HEK293T (cell line): Measurements from ENCODE around the gene C4orf54.

Experiments used
- CTCF ChIA-PET: fragments of 350-600 bp; formaldehyde crosslinking; extraction: SDS; loops from one replicate; lab custom pipeline; 2021; ENCODE audit warnings: antibody characterized with exemption, inconsistent platforms; lab: Yijun Ruan, JAX
- POLR2A ChIA-PET: fragments of 350-600 bp; formaldehyde crosslinking; extraction: SDS; loops from one replicate; lab custom pipeline; 2020; ENCODE audit warnings: antibody characterized with exemption, inconsistent platforms; lab: Yijun Ruan, JAX
- DNase-seq: peaks from one replicate; pipeline ENCODE4 v3.0.0; 2012; ENCODE audit warnings: mixed read lengths; ENCODE audit errors: extremely low spot score
- ARNT ChIP-seq: fragments of 450-650 bp; IDR thresholded peaks from 2 replicates; pipeline ENCODE4 v1.6.1; 2017; ENCODE audit warnings: mild to moderate bottlenecking
- BHLHE40 ChIP-seq: fragments of 450-650 bp; IDR thresholded peaks from 2 replicates; pipeline ENCODE4 v1.6.1; 2016; ENCODE audit warnings: mild to moderate bottlenecking, moderate library complexity, borderline replicate concordance
- CTBP1 ChIP-seq: fragments of 450-650 bp; IDR thresholded peaks from 2 replicates; pipeline ENCODE4 v1.6.1; 2016; ENCODE audit warnings: borderline replicate concordance
- ELF4 ChIP-seq: fragments of 450-650 bp; IDR thresholded peaks from 2 replicates; pipeline ENCODE4 v1.6.1; 2017; ENCODE audit warnings: antibody characterized with exemption
- FOXA1 ChIP-seq: fragments of 450-650 bp; IDR thresholded peaks from 2 replicates; pipeline ENCODE4 v1.6.1; 2016; ENCODE audit warnings: mild to moderate bottlenecking
- FOXK2 ChIP-seq: fragments of 450-650 bp; IDR thresholded peaks from 2 replicates; pipeline ENCODE4 v1.6.1; 2016; ENCODE audit warnings: mild to moderate bottlenecking
- FOXM1 ChIP-seq: fragments of 450-650 bp; IDR thresholded peaks from 2 replicates; pipeline ENCODE4 v1.6.1; 2017; ENCODE audit warnings: mild to moderate bottlenecking, borderline replicate concordance
- HDGF ChIP-seq: fragments of 450-650 bp; IDR thresholded peaks from 2 replicates; pipeline ENCODE4 v1.6.1; 2017; ENCODE audit warnings: antibody characterized with exemption, borderline replicate concordance
- L3MBTL2 ChIP-seq: fragments of 450-650 bp; conservative IDR thresholded peaks from 2 replicates; pipeline ENCODE4 v1.6.1; 2016; ENCODE audit warnings: mild to moderate bottlenecking
- LEF1 ChIP-seq: fragments of 450-650 bp; IDR thresholded peaks from 2 replicates; pipeline ENCODE4 v1.6.1; 2017; ENCODE audit warnings: mild to moderate bottlenecking, borderline replicate concordance
- NFRKB ChIP-seq: fragments of 450-650 bp; IDR thresholded peaks from 2 replicates; pipeline ENCODE4 v1.6.1; 2016; ENCODE audit warnings: mild to moderate bottlenecking, moderate library complexity
- SP1 ChIP-seq: fragments of 450-650 bp; IDR thresholded peaks from 2 replicates; pipeline ENCODE4 v1.6.1; 2017
- SUZ12 ChIP-seq: fragments of 450-650 bp; IDR thresholded peaks from 2 replicates; pipeline ENCODE4 v1.6.1; 2016; ENCODE audit warnings: mild to moderate bottlenecking
- TARDBP ChIP-seq: fragments of 450-650 bp; IDR thresholded peaks from 2 replicates; pipeline ENCODE4 v1.6.1; 2016
- ZNF384 ChIP-seq: fragments of 450-650 bp; IDR thresholded peaks from 2 replicates; pipeline ENCODE4 v1.6.1; 2016
- TF ChIP-seq, protein P1 (sequence below): fragments of 450-650 bp; IDR thresholded peaks from 2 replicates; pipeline ENCODE4 v1.6.1; 2016

C4orf54 gene

DNA sequence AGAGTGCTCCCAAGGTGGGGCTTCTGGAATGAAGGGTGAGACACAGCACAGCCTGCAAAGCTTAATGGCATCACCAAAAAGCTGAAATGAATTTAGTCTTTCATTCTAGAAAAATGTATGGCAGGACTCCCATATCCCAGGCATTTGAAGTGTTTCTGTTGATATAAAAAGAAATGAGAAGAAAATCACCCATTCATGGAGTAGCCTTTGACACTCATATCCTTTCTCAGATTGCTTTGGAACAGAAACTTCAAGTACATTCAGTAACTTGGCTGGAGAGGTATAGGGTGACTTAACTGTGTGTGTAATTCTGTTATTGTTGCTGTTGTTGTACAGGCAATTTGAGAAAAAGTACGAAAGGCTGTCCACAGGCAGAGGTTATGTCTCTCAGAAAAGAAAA, 35.3 kb downstream of the C4orf54 start:
- TF ChIP-seq ZNF384, result no peak
- no peak for TF ChIP-seq FOXA1
- TF ChIP-seq FOXK2, result no peak
- TF ChIP-seq ELF4, result no peak
- TF ChIP-seq LEF1, result no peak
- no peak for TF ChIP-seq BHLHE40
- no peak for TF ChIP-seq HDGF
- no peak for TF ChIP-seq FOXM1
- TF ChIP-seq SUZ12, result no peak
- no peak for TF ChIP-seq TARDBP
- TF ChIP-seq, protein P1, sequence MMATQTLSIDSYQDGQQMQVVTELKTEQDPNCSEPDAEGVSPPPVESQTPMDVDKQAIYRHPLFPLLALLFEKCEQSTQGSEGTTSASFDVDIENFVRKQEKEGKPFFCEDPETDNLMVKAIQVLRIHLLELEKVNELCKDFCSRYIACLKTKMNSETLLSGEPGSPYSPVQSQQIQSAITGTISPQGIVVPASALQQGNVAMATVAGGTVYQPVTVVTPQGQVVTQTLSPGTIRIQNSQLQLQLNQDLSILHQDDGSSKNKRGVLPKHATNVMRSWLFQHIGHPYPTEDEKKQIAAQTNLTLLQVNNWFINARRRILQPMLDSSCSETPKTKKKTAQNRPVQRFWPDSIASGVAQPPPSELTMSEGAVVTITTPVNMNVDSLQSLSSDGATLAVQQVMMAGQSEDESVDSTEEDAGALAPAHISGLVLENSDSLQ, result no peak
- no peak for TF ChIP-seq L3MBTL2
- DNase-seq, result no peak
- CTCF ChIA-PET, result no interaction called here
- POLR2A ChIA-PET, result no interaction called here

DNA sequence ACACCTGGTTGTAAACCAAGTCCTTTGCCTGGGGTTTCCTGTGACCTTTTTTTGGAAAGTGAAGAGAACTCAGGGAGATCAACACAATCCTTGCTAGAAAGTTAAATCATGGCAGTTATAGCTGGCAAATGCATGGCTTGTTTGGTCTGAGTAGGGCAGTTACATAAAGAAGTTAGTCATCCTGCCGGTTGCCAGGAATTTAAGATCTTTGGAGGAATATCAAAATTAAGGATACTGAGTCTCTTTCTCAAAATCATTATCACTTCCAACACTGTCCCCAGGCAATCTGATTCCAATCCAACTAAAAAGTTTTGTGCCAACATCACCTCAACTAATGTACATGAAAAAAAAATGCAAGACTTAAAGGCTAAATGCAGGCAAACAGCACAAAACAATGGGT, 40.3 kb downstream of the C4orf54 start:
- POLR2A ChIA-PET, result no interaction called here
- DNase-seq, result no peak
- CTCF ChIA-PET, result no interaction called here
- TF ChIP-seq ZNF384, result no peak
- no peak for TF ChIP-seq ELF4
- TF ChIP-seq L3MBTL2, result no peak
- TF ChIP-seq LEF1, result no peak
- TF ChIP-seq, protein P1, result no peak
- TF ChIP-seq NFRKB, result no peak
- no peak for TF ChIP-seq TARDBP
- TF ChIP-seq FOXK2, result no peak
- no peak for TF ChIP-seq BHLHE40
- TF ChIP-seq FOXM1, result no peak
- TF ChIP-seq FOXA1, result no peak

DNA sequence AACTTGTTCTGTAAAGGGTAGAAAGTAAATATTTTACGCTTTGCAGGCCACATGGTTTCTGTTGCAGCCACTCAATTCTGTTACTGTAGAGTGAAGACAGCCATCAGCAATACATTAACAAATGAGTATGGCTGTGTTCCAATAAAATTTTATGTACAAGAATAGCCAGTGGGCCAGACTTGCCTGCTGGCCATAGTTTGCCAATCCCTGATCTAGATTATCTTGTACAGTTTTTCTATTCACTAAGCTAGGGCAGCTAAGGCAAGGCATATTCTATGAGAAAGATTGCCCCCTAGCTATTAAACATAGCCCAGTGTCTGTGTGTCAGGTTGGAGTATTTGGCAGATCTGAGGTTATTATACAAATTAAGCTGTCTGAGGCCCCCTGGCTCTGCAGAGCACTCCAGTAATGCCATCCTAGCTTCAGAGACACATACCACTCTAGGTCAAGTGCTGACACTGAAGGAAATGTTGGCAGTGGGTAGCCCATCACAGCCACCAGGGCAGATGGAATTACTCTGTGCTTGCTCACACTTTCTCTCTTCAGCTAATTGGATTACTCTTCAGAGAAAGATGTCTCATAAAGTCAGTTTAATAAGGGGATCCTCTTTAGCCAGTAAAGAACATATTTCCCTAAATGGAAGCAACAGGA, 42.3 kb downstream of the C4orf54 start:
- POLR2A ChIA-PET, result no interaction called here
- no peak for DNase-seq
- TF ChIP-seq BHLHE40 (no peak), SP1 (no peak), ARNT (no peak), NFRKB (no peak), LEF1 (no peak), FOXM1 (no peak), TARDBP (no peak), L3MBTL2 (no peak), CTBP1 (no peak), FOXA1 (no peak), ZNF384 (no peak), HDGF (no peak), FOXK2 (no peak), SUZ12 (no peak)
- TF ChIP-seq, protein P1, result no peak
- CTCF ChIA-PET, result no interaction called here

DNA sequence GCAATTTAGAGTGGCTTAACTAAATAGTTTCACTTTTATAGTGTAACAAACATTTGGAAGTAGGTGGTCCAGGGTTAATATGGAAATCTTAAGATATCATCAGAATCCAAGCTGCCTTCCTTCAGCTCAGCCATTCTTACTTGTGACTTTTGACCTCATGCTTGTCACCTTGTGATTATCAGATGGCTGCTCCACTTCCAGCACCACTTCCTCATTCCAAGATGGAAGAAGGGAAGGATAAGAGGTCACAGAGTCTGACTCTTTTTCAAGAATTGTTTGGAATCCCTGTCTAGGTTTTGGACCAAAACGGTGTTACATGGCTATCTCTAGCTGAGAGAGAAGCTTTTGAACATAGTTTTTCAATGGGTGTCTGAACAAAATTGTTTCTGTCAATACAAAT, 43.1 kb downstream of the C4orf54 start:
- CTCF ChIA-PET, result no interaction called here

DNA sequence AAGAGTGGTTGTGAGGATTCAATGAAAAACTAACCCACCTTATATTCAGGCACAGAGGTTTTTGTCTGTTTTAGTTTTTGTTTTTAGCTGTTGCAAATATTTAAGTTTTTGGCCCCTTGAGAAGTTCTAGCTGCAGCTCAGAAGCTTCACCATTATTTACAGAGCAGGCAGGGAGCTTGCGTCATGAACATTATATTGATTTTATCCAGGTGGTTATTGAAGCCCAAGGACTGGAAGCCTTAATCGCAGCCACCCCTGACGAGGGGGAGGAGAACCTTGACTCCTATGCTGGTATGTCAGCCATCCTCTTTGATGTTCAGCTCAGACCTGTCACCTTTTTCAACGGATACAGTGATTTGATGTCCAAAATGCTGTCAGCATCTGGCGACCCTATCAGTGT, 44.9 kb downstream of the C4orf54 start:
- POLR2A ChIA-PET, result no interaction called here
- CTCF ChIA-PET, result interaction anchor here (0.6 kb wide), 1 partner anchor 15 kb away, joined by 3 read pairs; no protein-coding TSS in a partner anchor
- TF ChIP-seq ZNF384, result no peak
- TF ChIP-seq FOXM1, result no peak
- no peak for TF ChIP-seq ELF4
- no peak for TF ChIP-seq FOXK2
- TF ChIP-seq SUZ12, result no peak
- no peak for TF ChIP-seq FOXA1
- no peak for TF ChIP-seq BHLHE40
- DNase-seq, result no peak

More for the DNA sequence above, 43.1 kb downstream of the C4orf54 start:
- TF ChIP-seq NFRKB (no peak), SP1 (no peak), L3MBTL2 (no peak), ELF4 (no peak), FOXK2 (no peak), FOXA1 (no peak), BHLHE40 (no peak), HDGF (no peak), LEF1 (no peak), TARDBP (no peak), ARNT (no peak)
- no peak for DNase-seq
- POLR2A ChIA-PET, result no interaction called here

DNA sequence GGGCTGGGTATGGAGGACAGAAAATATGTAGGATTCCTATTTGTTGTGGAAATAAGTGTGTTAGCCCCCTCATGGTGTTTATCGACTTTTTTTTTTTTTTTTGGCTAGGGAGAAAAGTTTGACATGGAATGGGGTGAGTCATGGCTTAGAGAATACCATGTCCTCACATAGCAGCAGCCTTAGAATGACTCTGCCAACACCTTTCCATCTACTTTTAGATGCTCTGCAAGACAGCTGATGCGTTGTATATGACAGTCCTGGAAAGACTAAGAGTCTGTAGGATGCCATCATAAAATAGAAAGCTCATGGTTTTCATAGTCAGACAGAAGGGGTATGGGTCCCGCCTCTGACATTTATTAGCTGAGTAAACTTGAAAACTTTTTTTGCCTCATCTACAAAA, 45.3 kb downstream of the C4orf54 start:
- no peak for TF ChIP-seq TARDBP
- TF ChIP-seq SP1, result no peak
- TF ChIP-seq NFRKB, result no peak
- TF ChIP-seq FOXM1, result no peak
- no peak for TF ChIP-seq CTBP1
- TF ChIP-seq SUZ12, result no peak
- no peak for TF ChIP-seq LEF1
- TF ChIP-seq, protein P1, result no peak
- no peak for TF ChIP-seq ELF4
- TF ChIP-seq ZNF384, result no peak
- no peak for TF ChIP-seq ARNT
- TF ChIP-seq FOXK2, result no peak
- TF ChIP-seq L3MBTL2, result no peak
- no peak for TF ChIP-seq FOXA1
- TF ChIP-seq BHLHE40, result no peak
- TF ChIP-seq HDGF, result no peak
- no peak for DNase-seq
- POLR2A ChIA-PET, result no interaction called here
- CTCF ChIA-PET, result interaction anchor here (0.6 kb wide), 1 partner anchor 15 kb away, joined by 3 read pairs; no protein-coding TSS in a partner anchor
